Measurements from ENCODE around the gene LURAP1L.

LURAP1L gene

DNA sequence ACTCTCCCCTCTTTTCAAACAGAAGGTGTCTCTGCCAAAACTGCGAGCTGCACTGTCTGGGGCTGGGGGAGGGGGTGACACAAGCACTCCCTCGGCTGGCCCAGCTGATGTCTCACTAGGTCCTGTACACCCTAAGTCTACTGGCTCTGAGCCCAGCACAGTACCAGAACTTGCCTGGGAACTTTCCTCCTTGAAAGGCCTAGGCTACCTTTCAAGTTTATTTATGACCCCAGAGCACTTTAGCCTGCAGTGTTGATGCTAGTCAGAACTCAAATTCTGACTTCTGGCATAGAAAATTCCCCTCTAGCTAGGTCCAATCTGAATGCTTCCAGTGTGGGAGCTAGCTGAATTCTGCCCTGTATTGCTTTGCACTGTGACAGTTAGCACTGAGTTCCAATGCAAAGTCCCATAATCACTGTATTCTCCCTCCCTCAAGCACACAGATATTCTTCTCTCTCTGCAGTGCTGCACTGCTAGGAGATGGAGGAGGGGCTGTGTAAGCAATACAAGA is 10.5 kb downstream of the LURAP1L start:
- H3K4me1 Mint-ChIP-seq = no peaks in the 10 kb centered on the region
- no peak overlapping the region for H3K27ac Mint-ChIP-seq
- no peak overlapping the region for H3K4me3 Mint-ChIP-seq
- DNase-seq (no peak), ATAC-seq (replicated peaks) (no peak)
- H3K9me3 Mint-ChIP-seq = peaks cover 2 to 3% of the 10 kb centered on the region in 2 donors
- H3K27me3 Mint-ChIP-seq = no peaks in the 10 kb centered on the region
- H3K36me3 Mint-ChIP-seq = no peaks in the 10 kb centered on the region

DNA sequence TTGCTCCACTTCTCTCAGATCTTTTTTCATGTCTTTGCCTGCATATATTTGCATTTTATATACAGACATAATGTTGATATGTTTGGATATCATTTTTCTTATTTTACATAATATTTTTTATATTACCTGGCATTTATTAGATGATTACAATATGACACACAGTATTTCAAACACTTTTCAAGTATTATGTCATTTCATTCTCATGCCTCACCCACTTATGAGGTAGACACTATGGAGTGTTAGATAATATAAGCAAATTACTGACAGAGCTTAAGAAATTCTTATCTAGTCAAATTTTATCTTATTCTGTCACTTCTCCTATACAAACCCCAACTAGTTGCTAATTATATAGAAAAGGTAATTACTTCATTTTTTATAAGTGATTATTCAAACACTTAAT is 11.1 kb downstream of the LURAP1L start:
- DNase-seq = no peak
- ATAC-seq (replicated peaks) = no peak
- Mint-ChIP-seq H3K9me3 (peaks cover 2 to 3% of the 10 kb centered on the region in 2 donors), H3K4me1 (no peaks in the 10 kb centered on the region), H3K27ac (no peak overlapping the region), H3K36me3 (no peaks in the 10 kb centered on the region), H3K27me3 (no peaks in the 10 kb centered on the region), H3K4me3 (no peak overlapping the region)

DNA sequence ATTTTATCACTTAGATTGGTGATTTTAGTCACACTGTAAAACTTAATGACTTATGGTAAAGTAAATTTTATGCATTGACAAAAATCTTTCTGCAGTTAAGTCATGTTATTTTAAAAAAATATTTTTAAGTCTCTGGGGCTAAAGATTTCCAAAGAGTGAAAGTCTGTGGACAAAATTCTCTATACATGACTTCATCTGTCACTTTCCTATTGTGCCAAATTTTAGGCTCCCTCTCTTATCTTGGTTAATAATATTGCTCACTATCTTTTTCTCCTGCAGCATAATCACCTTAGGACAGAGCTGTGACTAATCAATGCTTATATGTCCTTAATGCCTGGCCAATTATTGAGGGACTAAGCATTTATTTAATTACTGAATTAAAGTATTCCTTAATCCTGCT is 15.2 kb downstream of the LURAP1L start:
- DNase-seq (no peak), ATAC-seq (replicated peaks) (no peak)
- Mint-ChIP-seq H3K9me3 (peaks cover 0 to 3% of the 10 kb centered on the region in 2 donors), H3K4me3 (no peak overlapping the region), H3K36me3 (no peaks in the 10 kb centered on the region), H3K27ac (no peak overlapping the region), H3K27me3 (no peaks in the 10 kb centered on the region), H3K4me1 (no peaks in the 10 kb centered on the region)

DNA sequence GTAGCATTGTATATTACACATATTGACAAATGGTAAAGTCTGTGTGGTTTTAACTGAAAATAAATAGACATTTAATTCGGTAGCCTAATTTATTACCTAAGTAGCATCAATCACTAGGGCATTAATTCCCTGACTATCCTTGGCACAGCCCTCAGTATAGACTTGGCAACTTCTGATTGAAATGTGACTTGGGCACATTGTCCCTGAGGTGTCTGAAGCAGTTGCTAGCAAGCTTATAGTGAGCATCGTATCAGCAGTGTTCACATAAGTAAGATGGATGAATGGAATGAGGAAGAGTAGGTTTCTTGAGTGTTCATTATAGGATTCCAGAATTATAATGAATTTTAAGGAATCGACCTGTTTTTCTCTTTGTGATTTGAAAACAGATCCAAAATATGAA is 16.1 kb downstream of the LURAP1L start:
- DNase-seq (no peak), ATAC-seq (replicated peaks) (no peak)
- Mint-ChIP-seq H3K36me3 (no peaks in the 10 kb centered on the region), H3K27me3 (no peaks in the 10 kb centered on the region), H3K9me3 (peaks cover 0 to 3% of the 10 kb centered on the region in 2 donors), H3K4me1 (no peaks in the 10 kb centered on the region), H3K4me3 (no peak overlapping the region), H3K27ac (no peak overlapping the region)

DNA sequence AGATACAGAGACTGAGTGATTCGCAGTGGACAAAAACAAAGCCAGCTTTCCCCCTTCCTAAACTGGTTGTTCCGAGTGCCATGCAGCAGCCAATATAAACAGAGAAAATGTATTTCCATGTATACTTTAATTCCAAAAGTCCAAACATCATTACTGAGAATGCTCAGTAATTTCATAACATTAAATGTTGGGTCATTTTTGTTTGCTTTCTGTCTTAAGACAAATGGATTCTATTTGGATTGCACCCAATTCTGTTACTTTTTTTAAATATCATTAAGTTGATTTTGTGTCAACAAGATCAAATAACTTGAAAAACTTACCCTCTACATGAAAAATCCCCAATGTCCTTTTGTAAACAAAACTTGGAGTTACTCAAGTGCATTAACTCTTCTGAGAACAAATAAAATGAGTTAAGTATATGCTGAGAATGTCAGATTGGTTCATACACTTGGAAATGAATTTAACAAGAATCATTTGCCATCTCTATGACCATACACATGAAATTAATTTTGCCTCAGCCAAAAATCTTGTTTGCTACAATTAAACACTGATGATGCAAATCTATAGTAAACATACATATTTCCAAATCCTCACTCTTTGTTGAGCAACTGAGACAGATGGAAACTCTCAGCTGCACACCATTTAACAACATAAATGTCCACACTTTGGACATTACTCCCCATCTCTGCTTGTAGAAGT is 19.4 kb downstream of the LURAP1L start:
- H3K27me3 Mint-ChIP-seq = no peaks in the 10 kb centered on the region
- H3K27ac Mint-ChIP-seq = no peak overlapping the region
- no peak for ATAC-seq (replicated peaks)

DNA sequence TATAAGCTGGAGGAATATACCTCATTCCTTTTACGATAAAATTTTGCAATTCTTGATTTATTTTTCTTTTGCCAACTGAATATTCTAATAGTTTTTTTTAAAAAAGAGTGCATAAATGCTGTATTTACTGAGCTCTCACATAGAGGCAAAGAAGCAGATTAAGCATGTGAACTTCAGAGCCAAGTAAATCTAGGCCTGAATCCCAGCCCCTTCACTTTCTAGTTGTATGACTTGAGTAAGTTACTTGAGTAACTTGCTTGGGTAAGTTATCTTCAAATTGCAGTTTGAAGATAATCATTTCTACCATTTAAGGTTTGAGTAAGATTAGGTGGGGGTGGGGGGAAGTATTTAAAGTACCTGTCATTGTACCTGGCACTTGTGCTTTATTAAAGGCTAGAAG is 21.8 kb downstream of the LURAP1L start:
- H3K27ac Mint-ChIP-seq = no peak overlapping the region
- H3K4me1 Mint-ChIP-seq = no peaks in the 10 kb centered on the region
- DNase-seq (no peak), ATAC-seq (replicated peaks) (no peak)
- H3K27me3 Mint-ChIP-seq = no peaks in the 10 kb centered on the region
- H3K36me3 Mint-ChIP-seq = no peaks in the 10 kb centered on the region
- H3K4me3 Mint-ChIP-seq = no peak overlapping the region
- no peaks in the 10 kb centered on the region for H3K9me3 Mint-ChIP-seq

More for the DNA sequence above, 19.4 kb downstream of the LURAP1L start:
- no peak overlapping the region for H3K4me3 Mint-ChIP-seq
- H3K4me1 Mint-ChIP-seq = no peaks in the 10 kb centered on the region
- H3K36me3 Mint-ChIP-seq = no peaks in the 10 kb centered on the region
- no peak for DNase-seq
- H3K9me3 Mint-ChIP-seq = peaks cover 0 to 3% of the 10 kb centered on the region in 2 donors

DNA sequence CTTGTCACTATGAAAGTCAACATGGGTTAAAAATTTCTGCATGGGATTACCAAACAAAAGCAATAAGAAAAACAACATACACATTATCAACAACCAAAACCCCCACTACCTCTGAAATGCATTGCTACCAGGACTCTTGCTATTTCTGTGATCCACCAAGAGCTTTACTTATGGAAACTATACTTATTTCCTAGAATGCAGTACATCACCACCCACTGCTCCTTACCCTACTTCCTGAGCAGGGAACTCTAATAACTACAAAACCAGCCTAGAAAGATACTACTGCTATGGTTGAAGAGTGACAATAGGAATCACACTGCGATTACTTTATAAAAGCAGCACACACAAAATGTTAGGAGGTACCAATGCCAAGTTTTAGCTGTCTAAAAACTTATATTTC is 22.2 kb downstream of the LURAP1L start:
- no peaks in the 10 kb centered on the region for H3K27me3 Mint-ChIP-seq
- no peaks in the 10 kb centered on the region for H3K9me3 Mint-ChIP-seq
- no peak overlapping the region for H3K4me3 Mint-ChIP-seq
- no peak overlapping the region for H3K27ac Mint-ChIP-seq
- no peaks in the 10 kb centered on the region for H3K4me1 Mint-ChIP-seq
- no peak for DNase-seq
- H3K36me3 Mint-ChIP-seq = no peaks in the 10 kb centered on the region
- no peak for ATAC-seq (replicated peaks)

DNA sequence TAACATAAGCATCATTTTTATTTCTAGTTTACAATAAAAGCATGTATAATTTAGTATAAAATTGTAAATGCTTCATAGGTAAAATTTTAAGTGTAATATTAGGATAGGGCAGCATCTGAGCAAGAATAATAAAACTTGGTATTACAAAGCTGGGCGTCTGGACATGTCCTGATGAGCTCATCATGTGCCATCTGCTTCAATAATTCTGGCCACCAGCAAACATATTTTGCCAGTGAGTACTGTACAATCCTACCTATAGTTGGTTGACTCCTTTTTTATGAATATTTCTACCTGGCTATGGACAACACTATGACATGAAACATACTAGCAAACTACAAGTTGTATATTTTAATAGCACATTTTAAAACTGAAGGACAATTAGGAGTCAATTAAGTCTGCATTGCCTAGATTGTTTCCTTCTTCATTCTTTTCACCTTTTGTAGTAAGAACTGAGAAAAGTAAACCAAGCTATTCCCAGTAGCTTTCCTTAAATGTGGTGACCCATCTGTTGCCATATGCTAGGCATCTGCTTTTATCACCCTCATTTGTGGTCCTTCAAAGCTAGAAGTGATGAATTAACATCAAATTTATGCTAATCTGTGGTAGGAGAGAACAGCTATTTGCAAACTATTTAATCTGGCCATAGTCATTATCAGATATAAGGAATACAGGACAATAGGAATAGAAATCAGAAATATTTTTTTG is 23.4 kb downstream of the LURAP1L start:
- DNase-seq = no peak
- no peaks in the 10 kb centered on the region for H3K4me1 Mint-ChIP-seq
- no peaks in the 10 kb centered on the region for H3K9me3 Mint-ChIP-seq
- H3K27me3 Mint-ChIP-seq = no peaks in the 10 kb centered on the region
- no peak overlapping the region for H3K27ac Mint-ChIP-seq
- no peak for ATAC-seq (replicated peaks)
- no peaks in the 10 kb centered on the region for H3K36me3 Mint-ChIP-seq
- H3K4me3 Mint-ChIP-seq = no peak overlapping the region

DNA sequence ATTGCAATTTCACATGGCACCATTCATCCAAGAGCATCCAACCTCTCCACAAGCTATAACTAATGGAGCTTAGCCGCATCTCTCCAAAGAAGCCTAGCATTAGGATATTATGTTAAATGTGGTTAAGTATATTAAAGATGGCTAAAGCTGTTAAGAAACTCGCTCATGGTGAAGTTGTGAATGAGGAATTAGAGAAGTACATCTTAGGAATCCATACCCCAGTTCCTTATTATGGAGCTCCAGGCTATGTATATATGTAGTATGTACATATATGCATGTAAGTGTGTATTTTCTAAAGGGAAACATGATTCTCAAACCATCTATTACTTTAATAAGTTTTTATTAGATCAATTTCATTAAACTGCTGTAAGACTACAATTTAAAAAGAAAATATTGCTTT is 26.4 kb downstream of the LURAP1L start:
- H3K9me3 Mint-ChIP-seq = no peaks in the 10 kb centered on the region
- no peak for DNase-seq
- H3K36me3 Mint-ChIP-seq = no peaks in the 10 kb centered on the region
- no peak overlapping the region for H3K27ac Mint-ChIP-seq
- ATAC-seq (replicated peaks) = no peak
- H3K4me3 Mint-ChIP-seq = no peak overlapping the region
- no peaks in the 10 kb centered on the region for H3K4me1 Mint-ChIP-seq
- H3K27me3 Mint-ChIP-seq = no peaks in the 10 kb centered on the region

DNA sequence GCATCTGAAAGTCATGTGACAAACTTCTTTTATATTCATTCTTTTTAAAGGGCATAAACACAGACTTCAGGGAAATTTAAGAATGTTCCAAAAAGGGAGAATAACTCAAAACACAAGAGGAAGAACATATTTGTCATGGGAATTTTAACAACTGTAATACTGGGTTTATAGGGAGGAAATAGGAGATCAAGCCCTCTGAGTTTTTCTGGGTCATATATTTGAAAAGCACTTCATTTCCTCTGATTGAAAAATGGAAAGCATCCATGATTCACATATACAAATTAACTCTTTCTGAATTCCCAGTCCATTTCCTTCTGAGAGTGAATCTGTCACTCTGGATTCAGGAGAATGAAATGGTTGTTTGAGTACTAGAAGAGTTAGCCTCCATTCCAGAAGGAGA is 26.8 kb downstream of the LURAP1L start:
- Mint-ChIP-seq H3K27ac (no peak overlapping the region), H3K9me3 (no peaks in the 10 kb centered on the region), H3K4me1 (no peaks in the 10 kb centered on the region), H3K4me3 (no peak overlapping the region), H3K36me3 (no peaks in the 10 kb centered on the region), H3K27me3 (no peaks in the 10 kb centered on the region)
- DNase-seq (no peak), ATAC-seq (replicated peaks) (no peak)

DNA sequence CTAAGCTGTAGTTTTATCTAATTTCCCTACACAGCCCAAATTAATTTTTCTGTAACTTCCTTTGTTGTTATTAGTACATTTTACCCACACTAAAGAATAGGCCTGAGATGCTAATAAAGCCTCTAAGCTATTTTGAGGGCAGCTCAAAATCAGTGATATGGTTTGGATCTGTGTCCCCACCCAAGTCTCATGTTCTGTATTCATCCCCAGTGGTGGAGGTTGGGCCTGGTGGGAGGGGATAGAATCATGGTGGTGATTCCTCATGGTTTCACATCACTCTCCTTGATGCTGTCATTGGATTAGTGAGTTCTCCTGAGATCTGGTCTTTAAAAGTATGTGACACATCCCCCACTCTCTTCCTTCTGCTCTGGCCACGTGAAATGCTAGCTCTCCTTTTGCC is 27.3 kb downstream of the LURAP1L start:
- H3K27ac Mint-ChIP-seq = no peak overlapping the region
- H3K36me3 Mint-ChIP-seq = no peaks in the 10 kb centered on the region
- no peaks in the 10 kb centered on the region for H3K9me3 Mint-ChIP-seq
- no peaks in the 10 kb centered on the region for H3K4me1 Mint-ChIP-seq
- no peak for ATAC-seq (replicated peaks)
- no peak overlapping the region for H3K4me3 Mint-ChIP-seq
- no peak for DNase-seq
- H3K27me3 Mint-ChIP-seq = no peaks in the 10 kb centered on the region

DNA sequence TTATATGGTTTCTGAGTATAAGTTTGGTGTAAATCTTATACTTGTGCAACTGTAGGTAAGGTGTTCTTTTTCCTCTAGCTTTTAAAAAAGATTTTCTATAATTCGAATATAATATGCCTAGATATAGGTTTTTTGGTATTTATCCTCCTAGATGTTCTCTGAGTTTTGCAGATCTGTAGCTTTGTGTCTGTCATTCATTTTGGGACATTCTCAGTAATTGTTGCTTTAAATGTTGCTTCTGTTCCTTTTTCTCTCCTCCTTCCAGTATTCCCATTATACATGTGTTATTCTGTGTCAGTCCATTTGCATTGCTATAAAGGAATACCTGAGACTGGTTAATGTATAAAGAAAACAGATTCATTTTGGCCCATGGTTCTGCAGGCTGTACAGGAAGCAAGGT is 33.7 kb downstream of the LURAP1L start:
- no peak for ATAC-seq (replicated peaks)
- Mint-ChIP-seq H3K4me3 (no peak overlapping the region), H3K9me3 (no peaks in the 10 kb centered on the region), H3K27me3 (no peaks in the 10 kb centered on the region), H3K4me1 (no peaks in the 10 kb centered on the region), H3K27ac (no peak overlapping the region), H3K36me3 (no peaks in the 10 kb centered on the region)
- no peak for DNase-seq

DNA sequence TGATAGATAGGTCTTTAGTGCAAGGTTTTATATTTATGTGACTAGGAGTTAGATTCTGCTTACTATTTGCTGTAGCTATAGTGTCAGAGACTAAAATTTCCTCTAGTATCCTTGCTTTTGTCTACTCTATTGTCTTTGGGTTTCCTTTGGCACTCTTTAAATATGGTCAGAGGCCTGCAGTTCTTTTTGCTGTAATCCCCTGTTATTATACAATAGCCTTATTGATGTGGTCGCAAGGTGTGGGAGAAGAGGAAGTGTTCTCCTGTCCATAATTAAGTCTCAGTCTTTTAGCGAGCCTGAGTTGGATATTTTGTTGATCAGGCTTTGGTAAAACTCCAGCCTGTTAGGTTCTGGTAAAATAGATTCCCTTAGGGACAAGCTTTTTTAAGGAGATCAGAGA is 34.9 kb downstream of the LURAP1L start:
- ATAC-seq (replicated peaks) = no peak
- DNase-seq = no peak
- H3K9me3 Mint-ChIP-seq = no peaks in the 10 kb centered on the region

DNA sequence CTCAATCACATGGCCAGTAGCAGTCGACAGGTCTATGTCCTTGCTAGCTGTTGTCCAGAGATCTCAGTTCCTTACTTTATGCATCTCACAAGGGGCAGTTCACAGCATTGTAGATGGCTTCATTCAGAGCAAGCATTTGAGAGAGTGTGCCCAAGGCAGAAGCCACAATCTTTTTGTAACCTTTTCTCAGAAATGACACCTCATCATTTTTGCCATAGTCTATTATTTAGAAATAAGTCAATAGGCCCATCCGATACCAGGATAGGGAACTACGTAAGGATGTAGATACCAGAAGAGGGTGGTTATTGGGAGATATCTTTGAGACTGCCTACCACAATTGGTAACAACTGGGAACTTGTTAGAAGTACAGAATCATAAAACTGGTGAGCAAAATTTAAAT is 37.1 kb downstream of the LURAP1L start:
- ATAC-seq (replicated peaks) = no peak
- H3K9me3 Mint-ChIP-seq = peaks cover 0 to 2% of the 10 kb centered on the region in 2 donors
- no peaks in the 10 kb centered on the region for H3K27me3 Mint-ChIP-seq
- H3K36me3 Mint-ChIP-seq = no peaks in the 10 kb centered on the region
- no peaks in the 10 kb centered on the region for H3K4me1 Mint-ChIP-seq
- no peak overlapping the region for H3K4me3 Mint-ChIP-seq
- H3K27ac Mint-ChIP-seq = no peak overlapping the region
- DNase-seq = no peak

More for the DNA sequence above, 34.9 kb downstream of the LURAP1L start:
- H3K36me3 Mint-ChIP-seq = no peaks in the 10 kb centered on the region
- H3K4me1 Mint-ChIP-seq = no peaks in the 10 kb centered on the region
- no peaks in the 10 kb centered on the region for H3K27me3 Mint-ChIP-seq
- no peak overlapping the region for H3K4me3 Mint-ChIP-seq
- no peak overlapping the region for H3K27ac Mint-ChIP-seq

DNA sequence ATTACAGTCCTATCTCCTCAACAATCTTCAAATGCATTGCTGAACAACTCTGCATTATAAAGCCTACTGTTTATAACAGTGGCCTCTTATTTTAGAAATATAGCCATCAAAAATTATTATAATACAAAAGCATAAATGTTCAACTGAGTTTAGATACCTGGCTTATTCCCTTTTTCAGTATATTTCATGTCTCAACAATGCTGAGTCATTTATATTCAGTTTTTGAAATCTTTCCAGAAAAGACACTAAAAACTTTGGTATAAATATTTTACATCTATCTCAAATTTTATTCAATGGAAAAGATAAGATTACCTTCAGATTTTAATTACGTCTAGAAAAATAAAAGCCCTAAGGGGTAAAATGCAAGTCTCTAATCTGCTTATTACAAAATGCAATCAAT is 37.9 kb downstream of the LURAP1L start:
- no peaks in the 10 kb centered on the region for H3K36me3 Mint-ChIP-seq
- no peak for ATAC-seq (replicated peaks)
- peaks cover 0 to 2% of the 10 kb centered on the region in 2 donors for H3K9me3 Mint-ChIP-seq
- no peaks in the 10 kb centered on the region for H3K27me3 Mint-ChIP-seq
- H3K27ac Mint-ChIP-seq = no peak overlapping the region
- H3K4me3 Mint-ChIP-seq = no peak overlapping the region
- H3K4me1 Mint-ChIP-seq = no peaks in the 10 kb centered on the region
- DNase-seq = no peak
